LNCaP clone FGC (cell line): ENCODE data around the gene CCDC106.

Experiments
- DNase-seq: peaks from one replicate; pipeline ENCODE4 v3.0.0-alpha.2; 2011; ENCODE audit warnings: low read depth
- H3K4me3 ChIP-seq: 2 replicates; pipeline ENCODE4 v1.5.1; 2011; ENCODE audit warnings: mild to moderate bottlenecking, low read depth, low read length, control low read depth
- TF ChIP-seq, protein P1 (sequence below): IDR thresholded peaks from 2 replicates; pipeline ENCODE4 v1.5.1; 2012; ENCODE audit warnings: mild to moderate bottlenecking; ENCODE audit not compliant: control insufficient read depth, insufficient read depth; ENCODE audit errors: extremely low read depth

Gene CCDC106

DNA sequence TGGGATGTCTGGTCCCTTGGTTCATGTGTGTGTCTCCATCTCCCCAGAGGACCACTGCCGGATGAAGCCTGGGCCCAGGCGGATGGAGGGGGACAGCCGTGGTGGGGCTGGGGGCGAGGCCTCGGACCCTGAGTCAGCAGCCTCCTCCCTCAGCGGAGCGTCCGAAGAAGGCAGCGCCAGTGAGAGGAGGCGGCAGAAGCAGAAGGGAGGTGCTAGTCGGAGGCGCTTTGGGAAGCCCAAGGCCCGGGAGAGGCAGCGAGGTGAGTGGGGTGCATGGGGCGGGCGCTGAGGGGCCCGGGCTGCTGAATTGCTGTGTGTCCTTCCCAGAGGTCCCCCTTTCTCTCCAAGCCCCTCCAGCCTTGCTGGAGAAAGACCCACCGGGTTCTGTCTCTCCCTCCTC lies 3.2 kb downstream of the CCDC106 start:
- TF ChIP-seq, protein P1, sequence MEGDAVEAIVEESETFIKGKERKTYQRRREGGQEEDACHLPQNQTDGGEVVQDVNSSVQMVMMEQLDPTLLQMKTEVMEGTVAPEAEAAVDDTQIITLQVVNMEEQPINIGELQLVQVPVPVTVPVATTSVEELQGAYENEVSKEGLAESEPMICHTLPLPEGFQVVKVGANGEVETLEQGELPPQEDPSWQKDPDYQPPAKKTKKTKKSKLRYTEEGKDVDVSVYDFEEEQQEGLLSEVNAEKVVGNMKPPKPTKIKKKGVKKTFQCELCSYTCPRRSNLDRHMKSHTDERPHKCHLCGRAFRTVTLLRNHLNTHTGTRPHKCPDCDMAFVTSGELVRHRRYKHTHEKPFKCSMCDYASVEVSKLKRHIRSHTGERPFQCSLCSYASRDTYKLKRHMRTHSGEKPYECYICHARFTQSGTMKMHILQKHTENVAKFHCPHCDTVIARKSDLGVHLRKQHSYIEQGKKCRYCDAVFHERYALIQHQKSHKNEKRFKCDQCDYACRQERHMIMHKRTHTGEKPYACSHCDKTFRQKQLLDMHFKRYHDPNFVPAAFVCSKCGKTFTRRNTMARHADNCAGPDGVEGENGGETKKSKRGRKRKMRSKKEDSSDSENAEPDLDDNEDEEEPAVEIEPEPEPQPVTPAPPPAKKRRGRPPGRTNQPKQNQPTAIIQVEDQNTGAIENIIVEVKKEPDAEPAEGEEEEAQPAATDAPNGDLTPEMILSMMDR = no peak
- no peak overlapping the region for H3K4me3 ChIP-seq
- DNase-seq = no peak

DNA sequence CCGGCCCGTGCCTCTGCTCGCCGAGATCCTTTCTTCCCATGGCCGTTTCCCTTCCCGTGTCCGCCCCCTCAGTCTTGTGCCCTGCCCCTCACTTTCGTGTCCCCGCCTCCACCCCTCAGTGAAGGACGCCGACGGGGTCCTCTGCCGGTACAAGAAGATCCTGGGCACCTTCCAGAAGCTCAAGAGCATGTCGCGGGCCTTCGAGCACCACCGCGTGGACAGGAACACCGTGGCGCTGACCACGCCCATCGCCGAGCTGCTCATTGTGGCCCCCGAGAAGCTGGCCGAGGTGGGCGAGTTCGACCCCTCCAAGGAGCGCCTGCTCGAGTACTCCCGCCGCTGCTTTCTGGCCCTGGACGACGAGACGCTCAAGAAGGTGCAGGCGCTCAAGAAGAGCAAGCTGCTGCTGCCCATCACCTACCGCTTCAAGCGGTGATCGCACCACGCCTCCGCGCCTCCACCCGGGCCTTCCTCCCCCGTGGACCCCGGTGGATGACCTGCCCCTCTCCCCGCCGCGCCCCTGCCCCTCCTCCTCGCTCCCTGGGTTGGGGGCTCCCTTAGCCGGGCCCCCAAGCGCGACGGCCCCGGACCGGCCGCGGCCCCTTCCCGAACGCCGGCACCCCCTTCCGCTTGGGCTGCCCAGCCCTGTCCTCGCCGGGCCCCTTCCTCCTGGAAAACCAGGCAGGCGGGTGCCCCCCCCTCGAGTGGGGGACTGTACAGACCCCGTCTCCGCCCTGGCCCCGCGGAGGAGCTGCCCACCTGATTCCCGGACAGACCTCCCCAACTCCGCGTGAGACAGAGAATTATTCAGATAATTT lies 4.5 kb downstream of the CCDC106 start:
- H3K4me3 ChIP-seq = no peak overlapping the region
- no peak for DNase-seq
- TF ChIP-seq, protein P1 = no peak

DNA sequence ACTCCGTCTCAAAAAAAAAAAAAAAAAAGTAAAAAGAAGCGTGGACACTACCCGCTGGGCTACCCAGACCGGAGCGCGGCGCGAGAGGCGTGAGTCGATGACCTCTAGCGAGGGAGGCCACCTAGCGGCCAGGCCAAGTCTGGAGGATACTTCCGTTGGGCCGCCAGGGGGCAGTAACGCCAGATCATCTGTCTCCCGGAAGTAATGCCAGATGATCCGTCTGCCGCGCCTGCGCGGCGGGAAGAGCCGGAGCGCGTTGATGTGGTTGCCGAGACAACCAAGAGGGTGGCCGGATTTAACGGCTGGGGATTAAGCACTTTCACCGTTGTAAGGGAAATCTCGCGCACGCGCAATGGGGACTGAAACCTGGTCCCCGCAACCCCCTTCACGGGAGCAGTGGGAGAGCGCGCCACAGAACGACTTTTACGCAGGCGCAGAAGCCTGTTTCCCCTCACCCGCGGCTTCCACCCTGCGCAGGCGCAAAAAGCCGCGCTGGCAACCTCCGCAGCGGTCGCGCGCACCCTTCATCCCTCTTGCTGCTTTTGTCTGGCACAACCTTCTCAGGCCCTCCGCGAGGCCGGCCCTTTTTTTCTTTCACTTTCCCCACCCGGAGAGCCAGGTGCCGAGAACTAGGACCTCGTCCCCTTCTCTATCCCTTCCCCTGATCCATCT lies 5.8 kb downstream of the CCDC106 start:
- H3K4me3 ChIP-seq = peak overlapping the region; percentile 90
- TF ChIP-seq, protein P1 = peak; percentile 100
- DNase-seq = peak; percentile 97

DNA sequence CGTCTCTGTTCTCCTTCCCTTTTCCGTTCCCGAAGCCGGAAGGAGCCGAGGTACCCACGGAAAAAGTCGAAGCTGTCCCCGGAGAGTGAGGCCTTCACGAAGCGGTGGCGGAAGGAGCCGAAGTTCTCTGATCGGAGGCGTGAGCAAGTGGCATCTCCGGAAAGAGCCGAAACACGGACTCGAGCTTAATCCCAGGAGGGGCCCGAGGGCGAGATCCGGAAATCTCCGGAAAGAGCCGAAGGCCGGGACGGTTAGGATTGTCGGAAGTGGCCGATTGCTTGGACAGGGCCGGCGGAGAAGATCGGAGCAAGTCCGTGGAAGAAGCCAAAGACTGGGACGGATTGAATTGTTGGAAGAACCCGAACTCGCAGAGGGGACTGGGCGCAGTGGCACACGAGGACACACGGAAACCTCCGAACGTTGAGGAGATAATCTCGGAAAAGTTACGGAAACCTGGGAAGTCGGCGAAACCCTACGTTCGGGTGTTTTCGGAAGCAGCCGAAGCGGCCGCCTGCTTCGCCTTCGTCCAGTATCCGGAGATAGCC lies 6.4 kb downstream of the CCDC106 start:
- TF ChIP-seq, protein P1 = no peak
- DNase-seq = peak; percentile 99
- H3K4me3 ChIP-seq = peak overlapping the region; percentile 90

DNA sequence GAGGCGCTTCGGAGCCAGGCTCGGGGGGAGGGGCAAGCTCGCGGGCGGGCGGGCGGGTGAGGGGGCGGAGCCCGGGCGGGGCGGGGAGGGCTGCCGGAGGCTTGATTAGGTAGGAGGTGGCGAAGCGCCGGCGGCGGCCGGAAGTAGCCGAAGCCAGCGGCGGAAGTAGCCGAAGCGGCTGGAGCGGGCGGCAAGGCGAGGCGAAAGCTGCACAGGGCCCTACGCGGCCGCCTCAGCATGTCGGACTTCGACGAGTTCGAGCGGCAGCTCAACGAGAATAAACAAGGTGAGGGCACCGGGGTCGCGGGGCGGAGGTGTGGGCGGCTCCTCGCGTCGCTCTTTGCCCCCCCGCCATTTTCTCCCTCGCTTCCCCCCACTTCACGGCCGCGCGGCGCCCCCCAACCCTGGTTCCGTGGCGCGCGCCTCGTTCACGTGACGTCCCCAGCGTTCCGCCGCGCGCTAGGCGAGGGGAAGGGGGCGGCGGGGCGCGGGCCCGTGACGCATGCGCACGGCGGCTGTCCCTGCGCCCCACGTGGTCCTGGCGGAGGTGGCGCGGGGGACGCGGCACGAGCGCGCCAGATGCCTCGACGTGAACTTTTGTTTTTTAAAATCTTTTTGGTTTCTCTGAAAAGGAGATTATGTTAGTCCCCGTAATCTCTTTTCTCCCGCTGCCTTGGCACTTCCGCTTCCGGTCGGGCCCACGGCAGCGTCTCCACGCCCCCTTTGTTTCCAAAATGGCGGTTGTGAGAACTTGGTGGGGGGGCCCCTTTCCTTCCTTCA lies 7.0 kb downstream of the CCDC106 start, which contains the start of gene U2AF2:
Gene U2AF2, plus strand, starts transcription at position 168 of the 780 bp plus-strand sequence. Its CDS starts 70 bp downstream, at position 238.
- H3K4me3 ChIP-seq = peak within 1 kb of the TSS; percentile 90
- no peak for DNase-seq
- TF ChIP-seq, protein P1 = no peak

DNA sequence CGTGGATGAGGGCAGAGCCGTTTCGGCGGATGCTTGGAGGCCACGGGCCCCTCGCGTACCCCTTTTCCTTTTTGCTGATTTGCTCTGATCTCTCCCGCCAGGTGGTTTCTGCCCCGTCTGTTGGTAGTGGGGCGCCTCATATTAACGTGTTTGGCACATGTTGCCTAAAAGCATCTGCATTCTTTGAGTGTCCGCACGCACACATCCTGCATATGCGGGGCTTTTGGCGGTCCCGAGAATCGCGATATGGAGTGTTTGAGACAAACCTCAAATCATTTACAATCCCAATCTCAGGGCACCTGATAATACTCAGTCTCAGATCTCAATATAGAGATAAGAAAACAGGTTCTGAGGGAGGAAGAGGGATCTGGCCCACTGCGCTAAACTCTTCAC lies 7.6 kb downstream of the CCDC106 start:
- DNase-seq = no peak
- peak overlapping the region; percentile 90 for H3K4me3 ChIP-seq
- TF ChIP-seq, protein P1 = no peak
